GM21619 (cell line): Measurements from ENCODE around the gene CNOT10.
"Not testable (repeated sequence)": the region's sequence is repeated elsewhere in the genome, so short reads cannot be mapped to it uniquely, and the experiment has no call there.

Source experiments
- ATAC-seq: cut with Tn5 transposase; IDR thresholded peaks from one replicate; pipeline ENCODE4 v1.9.1; 2021; ENCODE audit not compliant: unreplicated experiment

CNOT10 gene

DNA sequence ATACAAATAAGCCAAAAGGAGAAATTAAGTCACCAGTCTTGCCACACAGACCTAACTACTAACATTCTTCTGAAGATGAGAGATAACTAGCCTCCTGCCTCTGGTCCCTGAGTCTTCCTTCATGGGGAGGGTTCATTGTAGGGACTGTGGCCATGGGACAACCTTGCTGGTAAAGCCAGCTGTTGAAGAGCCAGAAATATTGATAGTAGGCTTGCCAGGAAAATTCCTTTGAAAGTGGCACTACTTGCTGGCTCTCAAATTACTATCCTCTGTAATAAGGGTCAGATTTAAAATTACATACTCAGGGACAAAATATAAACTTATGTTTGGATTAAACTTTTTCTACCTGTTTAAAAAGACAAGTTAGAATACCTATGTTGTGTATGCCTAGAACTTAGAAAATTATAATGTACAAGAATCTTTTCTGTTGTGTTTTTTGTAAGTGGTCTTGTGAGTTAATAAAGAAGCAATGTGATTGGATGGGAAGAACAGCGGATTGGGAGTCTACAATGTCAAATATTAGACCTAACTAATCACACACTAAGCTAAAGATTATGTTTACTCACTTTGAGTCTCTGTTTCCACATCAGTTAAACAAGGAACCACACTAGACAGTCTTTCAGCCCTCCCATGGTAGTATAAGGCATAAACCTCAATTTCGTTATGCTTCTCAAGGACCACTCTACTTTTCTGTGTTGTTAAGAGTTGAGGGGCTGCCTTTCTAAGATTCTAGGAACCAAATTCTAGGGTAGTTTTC, 72.8 kb downstream of the CNOT10 start:
- ATAC-seq, result no peak

DNA sequence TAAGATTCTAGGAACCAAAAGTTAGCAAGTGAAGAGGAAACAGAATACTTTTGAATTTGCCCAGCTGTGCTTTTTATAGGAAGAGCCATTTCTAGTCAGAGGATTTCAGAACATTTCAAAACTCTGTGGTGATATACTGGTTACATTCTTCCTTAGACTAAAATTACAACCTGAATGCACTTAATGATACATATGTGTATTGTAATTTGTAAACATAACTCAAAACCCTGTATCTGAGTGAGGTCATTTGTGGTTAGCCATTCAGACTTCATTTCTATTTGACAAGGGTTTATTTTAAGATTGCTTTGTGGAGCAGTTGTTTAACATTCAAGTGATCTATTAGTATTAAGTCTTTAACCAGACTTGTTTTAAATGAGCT, 73.4 kb downstream of the CNOT10 start:
- no peak for ATAC-seq

GRCh38 chr3:32759342-32759741, 74.4 kb downstream of the CNOT10 start:
- ATAC-seq, result no peak

DNA sequence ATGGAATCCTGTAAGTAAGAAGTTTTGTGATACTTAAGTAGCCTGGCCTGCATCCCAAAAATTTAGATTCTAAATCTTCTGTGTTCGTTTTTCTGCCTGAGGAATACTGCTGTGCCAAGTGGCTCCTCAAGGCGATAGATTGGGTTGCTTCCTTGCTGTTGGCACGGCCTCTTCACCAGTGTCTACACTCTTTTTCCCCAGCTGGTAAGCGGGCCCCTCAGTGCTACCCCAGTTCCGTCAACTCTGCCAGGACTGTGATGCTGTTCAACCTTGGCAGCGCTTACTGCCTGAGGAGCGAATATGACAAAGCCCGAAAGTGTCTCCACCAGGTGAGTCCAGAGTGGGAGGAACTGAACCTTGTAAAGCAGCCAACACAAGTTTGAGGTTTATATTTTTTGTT, 79.5 kb downstream of the CNOT10 start:
- ATAC-seq, result no peak

- ATAC-seq, result no peak
Observed at GRCh38 chr3:32778389-32778788, 93.4 kb downstream of the CNOT10 start.

DNA sequence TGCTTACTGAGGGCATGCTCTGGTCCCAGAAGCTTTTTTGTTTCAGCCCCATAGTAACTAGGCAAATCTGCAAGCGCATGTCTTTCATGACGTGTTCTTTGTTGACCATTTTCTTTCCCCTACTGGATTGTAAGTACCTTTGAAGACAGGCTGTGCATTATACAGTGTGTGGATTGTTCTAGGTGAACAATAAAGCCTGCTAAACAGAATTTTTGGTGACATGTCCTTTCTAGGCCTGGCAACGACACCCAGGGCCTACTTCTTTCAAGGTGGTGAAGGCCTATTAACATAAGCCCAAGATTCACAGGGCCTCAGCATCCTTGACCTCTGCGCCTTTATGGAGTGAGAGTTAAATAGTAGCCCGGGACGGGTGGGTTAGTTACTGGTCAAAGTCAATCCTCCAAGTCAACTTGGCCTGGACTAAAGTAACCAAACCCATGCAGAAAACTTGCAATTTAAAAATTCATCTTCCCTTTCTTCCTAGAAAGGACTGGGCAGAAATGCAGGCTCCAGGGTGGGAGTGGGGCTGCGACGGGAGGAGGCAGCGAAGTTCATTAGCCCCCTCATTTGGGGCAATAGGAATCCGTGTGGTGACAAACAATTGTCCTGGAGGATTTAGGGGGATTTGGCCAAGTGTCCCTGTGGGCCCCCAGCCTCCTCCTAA, 95.2 kb downstream of the CNOT10 start:
- ATAC-seq, result no peak

GRCh38 chr3:32780735-32781210, 95.8 kb downstream of the CNOT10 start:
- ATAC-seq, result peak; percentile 37

GRCh38 chr3:32781211-32781968, 96.4 kb downstream of the CNOT10 start:
- peak; percentile 91 for ATAC-seq

GRCh38 chr3:32781969-32782270, 96.9 kb downstream of the CNOT10 start:
- ATAC-seq, result not testable (repeated sequence)

DNA sequence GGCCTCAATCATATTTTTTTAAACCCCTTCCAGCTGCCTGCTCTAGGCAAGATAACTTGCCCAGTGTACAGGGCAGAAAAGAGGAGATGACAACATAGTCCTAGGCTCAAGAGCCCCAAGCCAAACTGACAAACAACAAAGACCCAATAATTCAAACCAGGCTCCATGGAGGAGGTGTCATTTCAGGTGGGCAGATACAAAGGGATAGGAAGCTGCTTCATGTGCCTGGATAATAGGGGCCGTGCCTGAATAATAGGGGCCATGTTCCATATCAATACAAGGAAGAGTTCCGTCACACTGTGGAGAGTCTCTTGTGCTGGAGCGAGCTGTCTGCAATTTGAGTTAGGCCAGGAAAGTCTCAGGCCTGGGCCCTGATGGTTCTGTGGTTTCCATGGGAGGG, 97.4 kb downstream of the CNOT10 start:
- no peak for ATAC-seq

DNA sequence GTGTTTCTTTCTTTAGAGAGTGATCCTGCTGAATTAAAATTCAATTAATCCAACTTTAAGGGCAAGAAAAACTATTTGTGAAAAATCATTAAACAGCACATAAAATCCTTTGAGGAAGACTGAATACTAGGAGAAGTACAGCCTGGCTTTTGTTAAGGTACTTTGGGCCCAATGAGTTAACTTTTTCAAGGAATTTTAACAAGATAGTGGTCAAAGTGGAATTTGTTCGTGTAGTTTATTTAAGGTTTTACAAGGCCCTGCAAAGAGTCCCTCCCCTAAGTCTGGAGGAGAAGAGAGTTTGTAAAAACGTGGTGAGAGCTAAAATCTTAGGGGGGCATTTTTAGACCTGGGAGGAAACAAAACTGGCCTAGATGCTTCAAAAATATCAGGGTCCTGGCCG, 106.8 kb downstream of the CNOT10 start:
- no peak for ATAC-seq

DNA sequence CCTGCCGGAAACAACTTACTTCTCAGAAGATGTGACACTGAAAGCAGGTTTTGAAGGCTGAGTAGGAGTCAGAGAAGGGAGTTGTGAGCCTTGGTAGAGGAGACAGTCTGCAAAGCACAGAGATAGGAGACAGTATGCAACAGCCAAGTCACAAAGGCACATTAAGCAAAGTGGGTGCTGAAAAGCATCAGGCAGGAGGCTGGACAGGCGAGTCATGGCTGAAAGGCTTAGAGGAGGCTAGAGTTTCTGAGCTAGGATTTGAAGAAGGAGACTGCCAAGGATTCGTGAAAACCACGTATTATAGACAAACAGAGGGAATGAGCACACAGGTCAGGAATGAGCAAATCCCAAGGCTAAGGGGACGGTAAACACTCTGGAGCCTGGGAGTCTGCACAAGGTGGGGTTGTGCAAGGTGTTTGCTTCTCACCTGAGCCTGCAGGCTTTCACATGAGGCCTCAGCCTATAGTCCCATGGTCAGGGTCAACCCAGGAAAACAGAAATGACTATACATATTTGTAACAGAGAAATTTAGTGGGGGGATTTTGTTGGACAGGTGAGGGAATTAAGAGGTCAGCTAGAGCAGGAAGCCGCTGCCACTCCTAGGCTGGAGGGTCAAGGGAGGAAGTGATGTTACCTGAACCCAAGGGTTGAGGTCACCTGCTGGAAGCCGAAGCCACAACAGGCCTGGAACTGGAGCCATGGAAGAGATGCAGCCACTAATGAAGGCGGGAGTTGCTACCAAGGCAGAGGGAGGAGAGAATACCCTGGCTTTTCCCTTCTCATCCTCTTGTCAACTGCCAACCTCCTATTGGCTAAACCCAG, 109.7 kb downstream of the CNOT10 start:
- ATAC-seq, result no peak

DNA sequence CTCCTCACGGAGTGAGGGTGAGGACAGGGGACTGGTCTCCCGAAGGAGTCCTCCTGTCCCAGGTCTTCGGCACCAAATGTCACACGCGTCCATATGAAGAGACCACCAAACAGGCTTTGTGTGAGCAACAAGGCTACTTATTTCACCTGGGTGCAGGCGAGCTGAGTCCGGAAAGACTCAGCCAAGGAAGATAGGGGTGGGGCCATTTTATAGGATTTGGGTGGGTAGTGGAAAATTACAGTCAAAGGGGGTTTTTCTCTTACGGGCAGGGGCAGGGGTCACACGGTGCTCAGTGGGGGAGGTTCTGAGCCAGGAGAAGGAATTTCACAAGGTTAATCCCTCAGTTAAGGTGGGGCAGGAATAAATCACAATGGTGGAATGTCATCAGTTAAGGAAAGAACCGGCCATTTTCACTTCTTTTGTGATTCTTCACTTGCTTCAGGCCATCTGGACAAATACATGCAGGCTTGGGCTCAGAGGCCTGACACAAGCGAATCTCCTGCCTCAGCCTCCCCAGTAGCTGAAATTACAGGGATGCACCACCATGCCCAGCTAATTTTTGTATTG, 111.5 kb downstream of the CNOT10 start:
- not testable (repeated sequence) for ATAC-seq

GRCh38 chr3:32797776-32798175, 112.8 kb downstream of the CNOT10 start:
- no peak for ATAC-seq

- ATAC-seq, result not testable (repeated sequence)
Observed at GRCh38 chr3:32801440-32801839, 116.5 kb downstream of the CNOT10 start.

- ATAC-seq, result peak; percentile 63
Observed at GRCh38 chr3:32813180-32813579, 128.2 kb downstream of the CNOT10 start.

- ATAC-seq, result no peak
Observed at GRCh38 chr3:32814361-32814760, 129.4 kb downstream of the CNOT10 start.

DNA sequence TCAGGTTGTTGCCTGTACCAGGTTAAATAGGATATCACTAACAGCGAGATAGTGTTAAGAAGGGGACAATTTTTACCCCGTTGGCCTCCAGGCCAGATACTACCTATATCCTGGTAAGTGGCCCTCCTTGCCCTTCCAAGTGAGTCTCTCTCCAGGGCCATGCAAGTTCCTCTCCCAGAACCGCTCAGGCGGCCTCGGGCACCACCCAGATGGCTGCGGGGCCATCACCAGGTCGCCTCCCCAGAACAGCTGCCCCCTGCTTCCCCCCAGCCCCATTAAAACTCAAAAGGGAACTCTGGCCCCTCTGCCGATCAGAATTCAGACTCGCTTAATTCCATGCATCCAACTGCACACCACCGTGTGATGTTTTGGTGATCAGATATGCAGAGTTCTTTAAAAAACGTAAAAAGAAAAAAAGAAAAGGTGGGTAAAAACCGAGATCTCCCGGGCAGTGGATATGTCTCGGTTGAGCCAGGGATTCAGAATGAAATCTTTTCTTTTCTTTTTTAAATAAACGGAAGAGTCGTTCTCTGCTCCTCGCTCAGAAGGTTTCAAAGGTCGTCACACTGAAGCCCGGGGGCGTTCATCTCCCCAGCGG, 131.0 kb downstream of the CNOT10 start:
- ATAC-seq, result no peak

GRCh38 chr3:32816439-32817256, 131.7 kb downstream of the CNOT10 start:
- no peak for ATAC-seq

DNA sequence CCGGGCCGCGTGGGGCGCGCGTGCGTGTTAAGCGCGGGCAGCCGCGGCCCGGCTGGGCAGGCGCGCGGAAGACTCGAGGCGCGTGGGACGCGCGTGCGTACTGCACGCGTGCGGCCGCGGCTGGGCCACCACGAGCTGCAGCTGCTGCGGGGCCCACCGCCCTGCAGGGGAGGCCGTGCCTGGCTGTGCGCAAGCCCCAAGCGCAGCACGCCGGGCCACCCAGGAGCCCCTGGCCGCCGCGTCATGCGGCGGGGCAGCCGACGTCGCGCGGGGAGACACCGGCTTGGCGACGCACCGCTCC, 132.2 kb downstream of the CNOT10 start:
- no peak for ATAC-seq
